Stimulated activated CD4-positive, alpha-beta T cell treated with anti-CD3 and anti-CD28 coated beads, Interleukin-1b, Interleukin-23, amount 100 ng/mL, for 48 hours (primary cell): Measurements from ENCODE around the gene GABARAP.
A peak's percentile ranks its signal among the peaks of the same experiment; 100 is the strongest.

Experiments used
- DNase-seq: peaks from one replicate; pipeline ENCODE4 v3.0.0-alpha.2; 2020

Gene GABARAP

GRCh38 chr17:7239091-7240027 lies 2.9 kb downstream of the GABARAP start, which contains the start of gene PHF23:
TSS of gene PHF23 (minus strand) at chr17:7239457. CDS start at chr17:7239279, 178 bp downstream.
- peak; percentile 98 for DNase-seq

- DNase-seq = no peak
These were observed 3.7 kb downstream of the GABARAP start for GRCh38 chr17:7238420-7239090.

GRCh38 chr17:7237761-7238419 lies 4.4 kb downstream of the GABARAP start:
- DNase-seq = peak; percentile 85

GRCh38 chr17:7237266-7237760 lies 4.9 kb downstream of the GABARAP start:
- DNase-seq = no peak

- DNase-seq = no peak
These were observed 5.4 kb downstream of the GABARAP start for GRCh38 chr17:7236808-7237207.

- no peak for DNase-seq
These were observed 6.3 kb downstream of the GABARAP start for GRCh38 chr17:7235693-7236665.

GRCh38 chr17:7234083-7234951 lies 7.9 kb downstream of the GABARAP start, which contains the start of gene DVL2:
TSS of gene DVL2 (minus strand) at chr17:7234517. CDS start at chr17:7234262, 255 bp downstream.
- DNase-seq = peak; percentile 95

- no peak for DNase-seq
These were observed 8.6 kb downstream of the GABARAP start for GRCh38 chr17:7233701-7234082.

GRCh38 chr17:7232114-7232513 lies 10.1 kb downstream of the GABARAP start:
- DNase-seq = no peak

- DNase-seq = no peak
These were observed 12.7 kb downstream of the GABARAP start for GRCh38 chr17:7229504-7229903.

- DNase-seq = no peak
These were observed 13.3 kb downstream of the GABARAP start for GRCh38 chr17:7228920-7229319.

GRCh38 chr17:7226721-7227710 lies 15.2 kb downstream of the GABARAP start:
- DNase-seq = no peak

- DNase-seq = no peak
These were observed 16.4 kb downstream of the GABARAP start for GRCh38 chr17:7225711-7226331.

GRCh38 chr17:7224661-7225111 lies 17.6 kb downstream of the GABARAP start:
- DNase-seq = no peak

- no peak for DNase-seq
These were observed 18.1 kb downstream of the GABARAP start for GRCh38 chr17:7224110-7224509.

GRCh38 chr17:7223375-7223774 lies 18.9 kb downstream of the GABARAP start:
- DNase-seq = no peak

- no peak for DNase-seq
These were observed 19.3 kb downstream of the GABARAP start for GRCh38 chr17:7222972-7223292.

GRCh38 chr17:7222093-7222971 lies 19.9 kb downstream of the GABARAP start:
- DNase-seq = no peak
